ENCODE results near the gene RBL2. TPM values are rescaled to one million over a fixed set of nuclear protein-coding genes. Genes with fewer than 3 reads are reported as not detected.

The RBL2 gene
- total and polyA plus RNA-seq, 2 of the 8 experiments (the other 6 are each of a cell fraction or from before 2014, with no cell fraction given), result 13.9 to 22.1 TPM

DNA sequence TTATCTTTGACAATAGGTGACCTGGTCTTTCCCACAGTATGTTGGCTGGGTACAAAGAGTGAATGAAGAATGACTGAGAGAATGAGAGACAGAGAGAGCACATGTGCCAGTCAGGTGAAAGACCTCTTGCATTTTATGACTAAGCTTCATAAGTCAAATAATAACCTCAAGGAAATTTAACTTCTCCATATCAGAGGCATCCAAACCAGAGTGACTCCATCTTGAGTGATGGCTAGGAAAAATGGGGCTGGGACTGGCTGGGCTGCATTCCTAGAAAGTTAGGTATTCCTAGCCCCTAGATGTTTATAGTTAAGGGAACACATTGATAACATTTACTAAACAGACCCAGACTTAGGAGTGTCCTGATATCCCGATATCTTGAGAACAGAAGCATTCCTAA is 3.9 kb upstream of the RBL2 start (continued):
- no peak for TF ChIP-seq CREB1 (IDR thresholded peaks at IDR 0.05)
- TF ChIP-seq BRCA1 (IDR thresholded peaks at IDR 0.05; ENCODE audit: low read depth, low read length), result no peak
- TF ChIP-seq TCF12 (IDR thresholded peaks at IDR 0.05; ENCODE audit: low read depth, low read length), result no peak
- no peak for TF ChIP-seq MAX (IDR thresholded peaks at IDR 0.05)
- TF ChIP-seq POLR2A (IDR thresholded peaks at IDR 0.05; ENCODE audit: control extremely low read depth in 1 of 2, low read depth in 2 of 2, low read length in 2 of 2), result no peak
- TF ChIP-seq CHD1 (IDR thresholded peaks at IDR 0.05; ENCODE audit: low read depth, low read length), result no peak
- no peak for TF ChIP-seq EGR1 (IDR thresholded peaks at IDR 0.05; ENCODE audit: borderline replicate concordance, low read depth, low read length)
- no peak for TF ChIP-seq ASH2L (IDR thresholded peaks at IDR 0.05; ENCODE audit: low read length)
- TF ChIP-seq TAF1 (IDR thresholded peaks at IDR 0.05; ENCODE audit: low read depth, low read length), result no peak
- no peak for TF ChIP-seq SIN3A (conservative IDR thresholded peaks at IDR 0.05 in 1 of 2, IDR thresholded peaks at IDR 0.05 in 1 of 2; ENCODE audit: low read depth in 1 of 2, low read length in 2 of 2)
- no peak for TF ChIP-seq PHF8 (conservative IDR thresholded peaks at IDR 0.05; ENCODE audit: low read depth, low read length)
